SU-DHL-6 (cell line): ENCODE data around the gene AP3B2.

Source experiments
- H2AFZ ChIP-seq: fragments of 200-600 bp; sonication (generic); 2 replicates; pipeline ENCODE4 v1.6.1; 2014; ENCODE audit warnings: low read depth, mild to moderate bottlenecking, moderate library complexity, mixed read lengths, antibody characterized with exemption, low read length; ENCODE audit not compliant: severe bottlenecking
- H3F3A ChIP-seq: fragments of 200-600 bp; shearing (Covaris generic); 2 replicates; pipeline ENCODE4 v1.6.0; 2016; ENCODE audit warnings: antibody characterized with exemption, mild to moderate bottlenecking; ENCODE audit not compliant: insufficient read depth
- H3K27ac ChIP-seq: fragments of 200-600 bp; sonication (generic); 2 replicates; pipeline ENCODE4 v1.5.1; 2016; ENCODE audit warnings: low read depth, mild to moderate bottlenecking, low read length, moderate library complexity, mixed read lengths
- H3K27me3 ChIP-seq: fragments of 200-600 bp; sonication (generic), shearing (Covaris generic); 2 replicates; pipeline ENCODE4 v1.6.0; 2014; ENCODE audit warnings: mild to moderate bottlenecking, low read length
- H3K36me3 ChIP-seq: fragments of 200-600 bp; sonication (generic); 2 replicates; pipeline ENCODE4 v1.6.1; 2014; ENCODE audit warnings: mild to moderate bottlenecking, low read length, mixed read lengths
- H3K4me2 ChIP-seq: fragments of 300-600, 200-600 bp; shearing (Covaris generic), sonication (generic); 2 replicates; pipeline ENCODE4 v1.6.0; 2014; ENCODE audit warnings: low read length, low read depth, mild to moderate bottlenecking; ENCODE audit not compliant: poor library complexity, severe bottlenecking
- H3K4me3 ChIP-seq: fragments of 200-600 bp; sonication (generic); 2 replicates; pipeline ENCODE4 v1.5.1; 2014; ENCODE audit warnings: antibody characterized with exemption, low read length, mild to moderate bottlenecking, mixed read lengths; ENCODE audit not compliant: insufficient read depth, poor library complexity, severe bottlenecking
- H3K79me2 ChIP-seq: fragments of 200-600 bp; sonication (generic); 2 replicates; pipeline ENCODE4 v1.6.1; 2014; ENCODE audit warnings: mild to moderate bottlenecking, low read length, moderate library complexity; ENCODE audit not compliant: insufficient read depth
- H3K9ac ChIP-seq: fragments of 200-600 bp; sonication (generic); 2 replicates; pipeline ENCODE4 v1.7.0; 2014; ENCODE audit warnings: mild to moderate bottlenecking, low read length
- H3K9me2 ChIP-seq: fragments of 200-600 bp; sonication (generic); replicated peaks from 2 replicates; pipeline ENCODE4 v1.6.1; 2014; ENCODE audit warnings: low read length; ENCODE audit not compliant: insufficient read depth
- H3K9me3 ChIP-seq: fragments of 200-600 bp; sonication (generic); 2 replicates; pipeline ENCODE4 v1.6.1; 2014; ENCODE audit warnings: low read length, mixed read lengths; ENCODE audit not compliant: insufficient read depth
- H4K20me1 ChIP-seq: fragments of 200-600 bp; sonication (generic); 2 replicates; pipeline ENCODE4 v1.6.1; 2014; ENCODE audit warnings: low read depth, mild to moderate bottlenecking, antibody characterized with exemption, low read length, moderate library complexity, mixed read lengths
- EZH2phosphoT487 ChIP-seq: fragments of 200-600 bp; sonication (generic), shearing (Covaris generic); conservative IDR thresholded peaks from 2 replicates; pipeline ENCODE4 v1.6.1; 2018; ENCODE audit warnings: mild to moderate bottlenecking, antibody characterized with exemption, low read length, moderate library complexity, mixed read lengths
- TF ChIP-seq, protein P1 (sequence below): fragments of 200-600 bp; sonication (generic); IDR thresholded peaks from one replicate; pipeline ENCODE4 v1.5.1; 2017; ENCODE audit warnings: antibody characterized with exemption, mild to moderate bottlenecking, low read length, moderate library complexity; ENCODE audit not compliant: insufficient read depth, poor library complexity, severe bottlenecking

AP3B2 gene

GRCh38 chr15:82649226-82649999, 60.3 kb downstream of the AP3B2 start:
- H3K27me3 ChIP-seq = no peaks in the 10 kb centered on the region
- H3K9me3 ChIP-seq = no peaks in the 10 kb centered on the region
- H3K36me3 ChIP-seq = no peaks in the 10 kb centered on the region
- no peak overlapping the region for H3K4me2 ChIP-seq
- no peaks in the 10 kb centered on the region for H3K79me2 ChIP-seq
- H4K20me1 ChIP-seq = no peaks in the 10 kb centered on the region
- H3K9me2 ChIP-seq = no peaks in the 10 kb centered on the region
- H3K9ac ChIP-seq = no peak overlapping the region
- no peak overlapping the region for H3K4me3 ChIP-seq
- TF ChIP-seq EZH2phosphoT487 = no peak
- TF ChIP-seq, protein P1, sequence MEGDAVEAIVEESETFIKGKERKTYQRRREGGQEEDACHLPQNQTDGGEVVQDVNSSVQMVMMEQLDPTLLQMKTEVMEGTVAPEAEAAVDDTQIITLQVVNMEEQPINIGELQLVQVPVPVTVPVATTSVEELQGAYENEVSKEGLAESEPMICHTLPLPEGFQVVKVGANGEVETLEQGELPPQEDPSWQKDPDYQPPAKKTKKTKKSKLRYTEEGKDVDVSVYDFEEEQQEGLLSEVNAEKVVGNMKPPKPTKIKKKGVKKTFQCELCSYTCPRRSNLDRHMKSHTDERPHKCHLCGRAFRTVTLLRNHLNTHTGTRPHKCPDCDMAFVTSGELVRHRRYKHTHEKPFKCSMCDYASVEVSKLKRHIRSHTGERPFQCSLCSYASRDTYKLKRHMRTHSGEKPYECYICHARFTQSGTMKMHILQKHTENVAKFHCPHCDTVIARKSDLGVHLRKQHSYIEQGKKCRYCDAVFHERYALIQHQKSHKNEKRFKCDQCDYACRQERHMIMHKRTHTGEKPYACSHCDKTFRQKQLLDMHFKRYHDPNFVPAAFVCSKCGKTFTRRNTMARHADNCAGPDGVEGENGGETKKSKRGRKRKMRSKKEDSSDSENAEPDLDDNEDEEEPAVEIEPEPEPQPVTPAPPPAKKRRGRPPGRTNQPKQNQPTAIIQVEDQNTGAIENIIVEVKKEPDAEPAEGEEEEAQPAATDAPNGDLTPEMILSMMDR = no peak
- no peaks in the 10 kb centered on the region for H3F3A ChIP-seq
- no peak overlapping the region for H3K27ac ChIP-seq
- no peak overlapping the region for H2AFZ ChIP-seq

GRCh38 chr15:82648257-82649103, 61.2 kb downstream of the AP3B2 start:
- Histone ChIP-seq H3K27ac (no peak overlapping the region), H3F3A (no peaks in the 10 kb centered on the region), H3K27me3 (no peaks in the 10 kb centered on the region), H3K9me2 (no peaks in the 10 kb centered on the region), H4K20me1 (no peaks in the 10 kb centered on the region), H3K9me3 (no peaks in the 10 kb centered on the region), H3K4me2 (no peak overlapping the region), H3K36me3 (no peaks in the 10 kb centered on the region), H3K9ac (no peak overlapping the region), H3K79me2 (no peaks in the 10 kb centered on the region), H3K4me3 (no peak overlapping the region), H2AFZ (no peak overlapping the region)
- TF ChIP-seq, protein P1 = no peak
- no peak for TF ChIP-seq EZH2phosphoT487

GRCh38 chr15:82647835-82648256, 61.8 kb downstream of the AP3B2 start:
- Histone ChIP-seq H3K9me2 (no peaks in the 10 kb centered on the region), H3K9ac (no peak overlapping the region), H3K9me3 (no peaks in the 10 kb centered on the region), H3F3A (no peaks in the 10 kb centered on the region), H4K20me1 (no peaks in the 10 kb centered on the region), H3K4me2 (no peak overlapping the region), H3K79me2 (no peaks in the 10 kb centered on the region), H3K4me3 (no peak overlapping the region), H3K27me3 (no peaks in the 10 kb centered on the region), H2AFZ (no peak overlapping the region), H3K27ac (no peak overlapping the region), H3K36me3 (no peaks in the 10 kb centered on the region)
- TF ChIP-seq EZH2phosphoT487 = no peak
- TF ChIP-seq, protein P1 = no peak
